GM18858 (cell line): Measurements from ENCODE around the gene RPS6KB2.

Experiments
- ATAC-seq: cut with Tn5 transposase; IDR thresholded peaks from one replicate; pipeline ENCODE4 v1.9.1; 2021; ENCODE audit not compliant: unreplicated experiment

RPS6KB2 gene

GRCh38 chr11:67428052-67429001 is at the start of gene RPS6KB2:
RPS6KB2 (plus strand) TSS chr11:67428494; CDS start chr11:67428546, 52 bp downstream.
- peak; percentile 75 for ATAC-seq

DNA sequence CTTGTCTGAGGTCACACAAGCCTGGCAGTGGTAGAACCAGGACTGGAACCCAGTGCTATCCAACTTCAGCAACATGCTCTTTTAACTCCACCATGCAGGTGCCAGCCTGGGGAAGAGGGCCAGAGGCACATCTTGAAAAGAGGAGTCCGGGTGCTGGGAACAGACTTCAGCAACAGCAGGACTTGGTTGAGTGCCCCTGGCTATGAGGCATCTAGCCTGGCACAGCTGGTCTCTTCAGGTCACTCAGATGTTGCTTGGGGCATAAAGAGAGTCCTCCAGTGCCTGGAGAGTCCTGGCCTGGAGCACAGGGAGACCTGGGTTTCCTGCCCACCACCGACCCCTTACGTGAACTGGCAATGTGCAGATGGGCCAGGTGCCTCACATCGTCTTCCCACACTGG is 49.8 kb upstream of the RPS6KB2 start:
- no peak for ATAC-seq

GRCh38 chr11:67379061-67380058 is 48.9 kb upstream of the RPS6KB2 start:
- ATAC-seq: no peak

- ATAC-seq: no peak
These were observed 46.9 kb upstream of the RPS6KB2 start for GRCh38 chr11:67381244-67381972.

- ATAC-seq: no peak
These were observed 45.8 kb upstream of the RPS6KB2 start for GRCh38 chr11:67382276-67383136.

DNA sequence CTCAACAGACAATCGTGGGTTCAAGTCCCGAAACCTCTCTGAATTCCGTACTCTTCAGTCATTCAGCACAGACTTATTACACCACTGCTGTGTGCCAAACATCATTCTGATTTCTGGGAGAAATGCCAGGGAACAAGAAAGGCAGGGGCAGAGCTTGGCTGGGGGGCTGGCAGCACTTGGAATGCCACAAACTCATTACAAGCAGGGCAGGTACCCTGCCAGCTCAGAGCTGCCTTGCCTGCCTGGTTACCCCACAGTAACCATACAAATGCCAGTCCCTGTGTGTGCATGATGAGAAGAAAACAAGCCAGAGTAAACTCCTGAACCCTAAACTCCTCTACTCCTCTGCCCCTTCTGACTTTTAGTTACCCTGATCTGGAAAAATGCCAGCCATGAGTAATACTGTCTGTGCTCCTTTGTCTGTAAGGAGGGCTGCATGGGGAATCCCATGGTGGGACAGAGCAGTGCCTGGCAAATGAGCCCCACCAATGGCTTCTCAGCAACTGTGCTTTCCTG is 43.4 kb upstream of the RPS6KB2 start:
- no peak for ATAC-seq

DNA sequence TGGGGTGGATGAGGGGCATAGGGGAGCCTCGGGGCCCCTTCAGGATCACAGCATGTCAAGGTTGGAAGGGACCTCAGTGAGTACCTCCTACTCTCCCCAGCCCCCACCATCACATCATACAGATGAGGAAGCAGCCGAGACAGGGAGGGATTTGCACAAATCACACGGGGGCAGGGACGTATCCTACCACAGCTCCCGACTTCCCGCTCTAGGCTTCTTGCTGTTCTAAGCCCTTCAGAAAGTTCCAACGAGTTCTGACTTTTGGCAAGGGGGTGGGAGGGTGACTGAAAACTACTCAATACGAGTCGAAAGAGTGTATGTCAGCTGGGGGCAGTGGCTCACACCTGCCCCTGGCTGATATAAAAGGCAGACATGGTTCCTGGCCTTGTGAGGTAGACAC is 41.2 kb upstream of the RPS6KB2 start:
- ATAC-seq: no peak

DNA sequence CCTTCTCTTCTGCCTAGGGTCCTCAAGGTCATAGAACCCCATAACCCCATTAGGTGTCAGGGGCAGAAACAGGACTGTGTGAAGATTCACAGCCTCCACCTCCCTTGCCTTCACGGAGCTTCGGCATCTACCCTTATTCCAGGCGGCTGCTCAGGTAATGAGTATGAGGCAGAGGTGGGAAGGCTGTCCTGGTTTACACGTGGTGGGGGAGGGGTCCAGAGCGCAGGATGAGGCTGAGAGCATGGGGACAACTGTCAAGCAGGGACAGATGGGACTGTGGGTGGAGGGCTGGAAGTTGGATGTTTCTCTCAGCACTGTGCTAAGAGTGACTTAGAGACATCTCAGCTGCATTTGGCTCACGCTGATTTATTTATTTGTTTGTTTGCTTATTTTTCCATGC is 40.8 kb upstream of the RPS6KB2 start:
- no peak for ATAC-seq

GRCh38 chr11:67389477-67389876 is 38.8 kb upstream of the RPS6KB2 start:
- no peak for ATAC-seq

DNA sequence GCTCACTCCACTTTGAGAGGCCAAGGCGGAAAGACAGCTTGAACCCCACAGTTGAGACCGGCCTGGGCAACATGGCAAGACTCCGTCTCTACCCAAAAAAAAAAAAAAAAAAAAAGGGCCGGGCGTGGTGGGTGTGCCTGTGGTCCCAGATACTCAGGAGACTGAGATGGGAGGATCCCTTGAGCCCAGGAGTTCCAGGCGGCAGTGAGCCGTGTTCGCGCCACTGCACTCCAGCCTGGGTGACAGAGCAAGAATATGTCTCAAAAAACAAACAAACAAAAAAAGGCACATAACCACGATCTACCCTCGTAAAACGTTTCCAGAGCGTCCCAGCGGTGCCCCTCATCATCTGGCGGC is 37.4 kb upstream of the RPS6KB2 start:
- no peak for ATAC-seq

GRCh38 chr11:67391304-67392182 is 36.8 kb upstream of the RPS6KB2 start, which contains the start of gene RAD9A:
RAD9A (plus strand) TSS chr11:67391986; CDS start chr11:67392045, 59 bp downstream.
- ATAC-seq: no peak

DNA sequence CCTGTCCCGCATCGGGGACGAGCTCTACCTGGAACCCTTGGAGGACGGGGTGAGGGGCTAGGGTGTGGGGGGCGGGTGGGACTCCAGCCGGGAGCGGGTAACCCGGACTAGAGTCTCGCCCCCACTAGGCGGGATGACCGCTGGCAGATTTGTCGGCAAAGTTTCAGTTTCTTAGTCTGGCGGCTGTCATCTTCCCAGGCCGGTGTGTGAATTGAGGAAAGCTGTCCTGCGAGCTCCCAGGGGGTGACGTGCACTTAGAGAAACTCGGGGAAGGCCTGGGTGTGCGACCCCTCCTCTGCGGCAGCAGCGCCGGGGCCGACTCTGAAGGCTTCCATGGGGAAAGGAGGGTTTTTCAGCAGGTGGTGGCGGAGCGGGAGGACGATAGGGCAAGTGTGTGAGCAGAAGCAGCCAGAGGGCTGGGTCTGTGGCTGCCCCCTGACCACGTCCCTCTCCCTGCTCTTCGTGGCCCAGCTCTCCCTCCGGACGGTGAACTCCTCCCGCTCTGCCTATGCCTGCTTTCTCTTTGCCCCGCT is 36.0 kb upstream of the RPS6KB2 start:
- no peak for ATAC-seq

DNA sequence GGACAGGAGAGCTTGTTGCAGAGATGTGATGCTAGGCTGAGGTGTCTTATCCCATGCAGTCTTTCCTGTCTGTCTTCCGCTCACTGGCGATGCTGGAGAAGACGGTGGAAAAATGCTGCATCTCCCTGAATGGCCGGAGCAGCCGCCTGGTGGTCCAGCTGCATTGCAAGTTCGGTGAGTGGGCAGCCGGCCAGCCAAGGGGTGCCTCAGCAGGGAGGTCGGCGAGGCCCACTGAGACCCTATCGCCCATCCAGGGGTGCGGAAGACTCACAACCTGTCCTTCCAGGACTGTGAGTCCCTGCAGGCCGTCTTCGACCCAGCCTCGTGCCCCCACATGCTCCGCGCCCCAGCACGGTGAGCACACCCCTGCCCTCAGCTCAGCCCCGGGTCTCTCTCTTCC is 34.9 kb upstream of the RPS6KB2 start:
- ATAC-seq: no peak

DNA sequence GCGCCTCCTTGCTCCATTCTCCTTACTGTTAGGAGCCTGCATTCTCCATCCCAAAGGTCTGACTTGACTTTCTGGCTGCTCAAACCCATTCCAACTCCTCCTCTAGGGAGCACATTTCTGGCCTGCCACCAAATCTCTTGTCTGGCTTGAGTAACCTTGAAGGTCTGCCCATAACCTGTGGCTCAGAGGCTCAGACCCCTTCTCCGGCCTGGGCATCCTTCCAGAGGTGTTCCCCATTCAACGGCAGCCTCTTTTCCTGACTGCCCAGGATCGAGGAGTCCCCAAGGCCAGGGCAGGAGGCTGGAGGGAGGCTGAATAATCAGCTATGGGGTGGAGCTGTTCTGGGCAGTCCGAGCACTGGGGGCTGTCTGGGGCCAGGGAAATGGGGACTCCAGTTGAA is 34.3 kb upstream of the RPS6KB2 start:
- ATAC-seq: no peak

GRCh38 chr11:67395555-67396258 is 32.6 kb upstream of the RPS6KB2 start:
- ATAC-seq: no peak

- ATAC-seq: no peak
These were observed 32.1 kb upstream of the RPS6KB2 start for GRCh38 chr11:67396259-67396581.

DNA sequence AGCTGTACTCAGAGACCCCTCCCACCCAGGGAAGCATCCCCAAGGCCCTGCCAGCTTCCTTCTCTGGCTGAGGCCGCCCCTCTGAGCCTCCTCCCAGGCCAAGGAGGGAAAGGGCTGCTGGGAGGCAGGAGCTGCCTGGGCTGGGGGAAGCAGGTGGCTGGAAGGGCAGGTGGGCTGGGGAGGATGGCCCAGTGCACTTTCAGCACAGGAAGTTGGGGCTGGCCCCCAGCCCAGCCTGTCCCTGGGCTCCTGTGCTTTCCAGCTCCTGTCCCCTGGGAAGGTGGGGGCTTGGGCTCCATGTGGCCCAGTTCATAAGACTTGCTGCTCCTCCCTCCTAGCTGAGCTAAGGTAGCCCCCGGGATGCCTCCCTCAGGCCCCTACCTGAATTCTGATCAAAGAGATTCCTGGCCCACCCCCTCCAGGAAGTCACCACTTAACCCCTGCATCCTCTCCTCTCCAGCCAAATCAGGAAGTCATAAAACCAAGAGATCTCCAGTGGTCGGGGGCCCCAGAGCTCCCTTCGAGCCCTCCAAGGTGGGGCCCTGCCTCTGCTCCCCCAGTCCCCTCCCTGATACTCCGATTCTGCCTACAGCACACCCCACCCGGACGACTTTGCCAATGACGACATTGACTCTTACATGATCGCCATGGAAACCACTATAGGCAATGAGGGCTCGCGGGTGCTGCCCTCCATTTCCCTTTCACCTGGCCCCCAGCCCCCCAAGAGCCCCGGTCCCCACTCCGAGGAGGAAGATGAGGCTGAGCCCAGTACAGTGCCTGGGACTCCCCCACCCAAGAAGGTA is 31.5 kb upstream of the RPS6KB2 start:
- no peak for ATAC-seq
